Thyroid gland (tissue), 4 donors: ENCODE data around the gene HOXC9.

Experiments
- CTCF ChIP-seq, 6 experiments: fragments of 200-600 bp in 3 of 6; fragments of 450-650 bp in 3 of 6; sonication (generic) in 3 of 6; IDR thresholded peaks; one replicate each; pipeline ENCODE4 v1.5.1; 2016 to 2019; ENCODE audit warnings: antibody characterized with exemption in 6 of 6, mild to moderate bottlenecking in 2 of 6, inconsistent platforms in 1 of 6, moderate library complexity in 1 of 6
- POLR2A ChIP-seq, 2 donors: fragments of 450-650 bp; IDR thresholded peaks; one replicate each; pipeline ENCODE4 v1.6.1; 2017; ENCODE audit warnings: antibody characterized with exemption in 2 of 2, mild to moderate bottlenecking in 2 of 2, moderate library complexity in 1 of 2

- TF ChIP-seq CTCF (IDR thresholded peaks at IDR 0.05) (no peak), POLR2A (IDR thresholded peaks at IDR 0.05) (no peak)
Observed at GRCh38 chr12:54010053-54010971, 10.4 kb downstream of the HOXC9 start.
